MM.1S (cell line): Measurements from ENCODE around the gene PGLYRP3.

ENCODE experiments used
- DNase-seq: peaks from one replicate; pipeline ENCODE4 v3.0.0-alpha.2; 2015
- H2AFZ ChIP-seq: fragments of 300-600 bp; sonication (generic); 2 replicates; pipeline ENCODE4 v1.6.0; 2016; ENCODE audit warnings: antibody characterized with exemption, low read length
- H3F3A ChIP-seq: fragments of 300-600 bp; sonication (generic); 2 replicates; pipeline ENCODE4 v1.6.1; 2016; ENCODE audit warnings: mild to moderate bottlenecking, antibody characterized with exemption, low read length, moderate library complexity, mixed read lengths; ENCODE audit not compliant: insufficient read depth
- H3K27ac ChIP-seq: fragments of 300-600 bp; sonication (generic); 2 replicates; pipeline ENCODE4 v1.5.1; 2016; ENCODE audit warnings: mild to moderate bottlenecking, low read length
- H3K27me3 ChIP-seq: fragments of 300-600 bp; sonication (generic); replicated peaks from 2 replicates; pipeline ENCODE4 v1.6.0; 2016; ENCODE audit warnings: low read length; ENCODE audit not compliant: insufficient read depth
- H3K36me3 ChIP-seq: fragments of 300-600 bp; sonication (generic); replicated peaks from 2 replicates; pipeline ENCODE4 v1.6.1; 2016; ENCODE audit warnings: mild to moderate bottlenecking, low read length, mixed read lengths; ENCODE audit not compliant: insufficient read depth
- H3K4me1 ChIP-seq: fragments of 300-600 bp; sonication (generic); 2 replicates; pipeline ENCODE4 v1.6.1; 2016; ENCODE audit warnings: low read length, mixed read lengths
- H3K4me2 ChIP-seq: fragments of 300-600 bp; sonication (generic); 2 replicates; pipeline ENCODE4 v1.6.0; 2016; ENCODE audit warnings: low read depth, low read length
- H3K4me3 ChIP-seq: fragments of 300-600 bp; sonication (generic); 2 replicates; pipeline ENCODE4 v1.5.1; 2016; ENCODE audit warnings: low read length, mixed read lengths
- H3K79me2 ChIP-seq: fragments of 300-600 bp; sonication (generic); 2 replicates; pipeline ENCODE4 v1.6.1; 2016; ENCODE audit warnings: mixed run types, low read length, mixed read lengths
- H3K9ac ChIP-seq: fragments of 300-600 bp; sonication (generic); 2 replicates; pipeline ENCODE4 v1.6.1; 2016; ENCODE audit warnings: low read length, mixed read lengths
- H3K9me2 ChIP-seq: fragments of 300-600 bp; sonication (generic); replicated peaks from 2 replicates; pipeline ENCODE4 v1.6.1; 2016; ENCODE audit warnings: mild to moderate bottlenecking, low read length, mixed read lengths; ENCODE audit not compliant: insufficient read depth
- H3K9me3 ChIP-seq: fragments of 300-600 bp; sonication (generic); replicated peaks from 2 replicates; pipeline ENCODE4 v1.6.1; 2016; ENCODE audit warnings: mild to moderate bottlenecking, low read length, mixed read lengths; ENCODE audit not compliant: insufficient read depth
- H4K20me1 ChIP-seq: fragments of 300-600 bp; sonication (generic); 2 replicates; pipeline ENCODE4 v1.6.1; 2016; ENCODE audit warnings: mild to moderate bottlenecking, low read length, moderate library complexity, mixed read lengths; ENCODE audit not compliant: insufficient read depth
- EZH2 ChIP-seq: fragments of 300-600 bp; sonication (generic); optimal IDR thresholded peaks from 2 replicates; pipeline ENCODE3; 2017; ENCODE audit warnings: low read depth, mild to moderate bottlenecking, antibody characterized with exemption, low read length, mixed read lengths
- EZH2phosphoT487 ChIP-seq: fragments of 300-600 bp; sonication (generic); IDR thresholded peaks from 2 replicates; pipeline ENCODE4 v1.6.1; 2018; ENCODE audit warnings: antibody characterized with exemption, low read length
- TF ChIP-seq, protein P1 (sequence below): fragments of 300-600 bp; sonication (generic); IDR thresholded peaks from 2 replicates; pipeline ENCODE4 v1.5.1; 2016; ENCODE audit warnings: antibody characterized with exemption, low read length, mixed read lengths

The PGLYRP3 gene

GRCh38 chr1:153312570-153313186, at the start of gene PGLYRP3:
Gene PGLYRP3, minus strand, starts transcription at chr1:153312952. Its CDS starts 2,287 bp downstream, at chr1:153310665.
- TF ChIP-seq EZH2: no peak
- TF ChIP-seq, protein P1, sequence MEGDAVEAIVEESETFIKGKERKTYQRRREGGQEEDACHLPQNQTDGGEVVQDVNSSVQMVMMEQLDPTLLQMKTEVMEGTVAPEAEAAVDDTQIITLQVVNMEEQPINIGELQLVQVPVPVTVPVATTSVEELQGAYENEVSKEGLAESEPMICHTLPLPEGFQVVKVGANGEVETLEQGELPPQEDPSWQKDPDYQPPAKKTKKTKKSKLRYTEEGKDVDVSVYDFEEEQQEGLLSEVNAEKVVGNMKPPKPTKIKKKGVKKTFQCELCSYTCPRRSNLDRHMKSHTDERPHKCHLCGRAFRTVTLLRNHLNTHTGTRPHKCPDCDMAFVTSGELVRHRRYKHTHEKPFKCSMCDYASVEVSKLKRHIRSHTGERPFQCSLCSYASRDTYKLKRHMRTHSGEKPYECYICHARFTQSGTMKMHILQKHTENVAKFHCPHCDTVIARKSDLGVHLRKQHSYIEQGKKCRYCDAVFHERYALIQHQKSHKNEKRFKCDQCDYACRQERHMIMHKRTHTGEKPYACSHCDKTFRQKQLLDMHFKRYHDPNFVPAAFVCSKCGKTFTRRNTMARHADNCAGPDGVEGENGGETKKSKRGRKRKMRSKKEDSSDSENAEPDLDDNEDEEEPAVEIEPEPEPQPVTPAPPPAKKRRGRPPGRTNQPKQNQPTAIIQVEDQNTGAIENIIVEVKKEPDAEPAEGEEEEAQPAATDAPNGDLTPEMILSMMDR: no peak
- TF ChIP-seq EZH2phosphoT487: no peak
- no peaks in the 10 kb centered on the region for H3K36me3 ChIP-seq
- H3K9me2 ChIP-seq: no peaks in the 10 kb centered on the region
- no peaks in the 10 kb centered on the region for H3K27me3 ChIP-seq
- no peaks in the 10 kb centered on the region for H3K9me3 ChIP-seq
- H3K27ac ChIP-seq: no peak within 1 kb of the TSS
- H3K79me2 ChIP-seq: no peaks in the 10 kb centered on the region
- H3K9ac ChIP-seq: no peak within 1 kb of the TSS
- no peak within 1 kb of the TSS for H3K4me2 ChIP-seq
- H4K20me1 ChIP-seq: no peaks in the 10 kb centered on the region
- no peaks in the 10 kb centered on the region for H3F3A ChIP-seq
- no peak within 1 kb of the TSS for H2AFZ ChIP-seq
- H3K4me3 ChIP-seq: no peak within 1 kb of the TSS
- no peak for DNase-seq
- no peaks in the 10 kb centered on the region for H3K4me1 ChIP-seq

GRCh38 chr1:153362187-153362775, 49.5 kb upstream of the PGLYRP3 start:
- Histone ChIP-seq H3K4me1 (0 out of 2 replicates have a peak, but pooled peaks cover 1% of the 10 kb centered on the region), H3K36me3 (no peaks in the 10 kb centered on the region), H3K9ac (no peak overlapping the region), H2AFZ (no peak overlapping the region), H3K9me3 (no peaks in the 10 kb centered on the region), H3K9me2 (no peaks in the 10 kb centered on the region), H3K27ac (no peak overlapping the region), H3F3A (no peaks in the 10 kb centered on the region), H3K4me2 (no peak overlapping the region), H3K27me3 (no peaks in the 10 kb centered on the region), H4K20me1 (no peaks in the 10 kb centered on the region), H3K4me3 (no peak overlapping the region), H3K79me2 (no peaks in the 10 kb centered on the region)
- TF ChIP-seq EZH2: no peak
- no peak for TF ChIP-seq EZH2phosphoT487
- TF ChIP-seq, protein P1: no peak
- DNase-seq: no peak

GRCh38 chr1:153361480-153362109, 48.8 kb upstream of the PGLYRP3 start:
- Histone ChIP-seq H3K4me1 (0 out of 2 replicates have a peak, but pooled peaks cover 3% of the 10 kb centered on the region), H3K9me2 (no peaks in the 10 kb centered on the region), H2AFZ (no peak overlapping the region), H3K4me2 (no peak overlapping the region), H3K9me3 (no peaks in the 10 kb centered on the region), H3K27me3 (no peaks in the 10 kb centered on the region), H3K9ac (no peak overlapping the region), H3K27ac (no peak overlapping the region), H3K36me3 (no peaks in the 10 kb centered on the region), H3F3A (no peaks in the 10 kb centered on the region), H4K20me1 (no peaks in the 10 kb centered on the region), H3K4me3 (no peak overlapping the region), H3K79me2 (no peaks in the 10 kb centered on the region)
- no peak for DNase-seq
- TF ChIP-seq, protein P1: no peak
